Measurements from ENCODE around the gene CDC16.

DNA sequence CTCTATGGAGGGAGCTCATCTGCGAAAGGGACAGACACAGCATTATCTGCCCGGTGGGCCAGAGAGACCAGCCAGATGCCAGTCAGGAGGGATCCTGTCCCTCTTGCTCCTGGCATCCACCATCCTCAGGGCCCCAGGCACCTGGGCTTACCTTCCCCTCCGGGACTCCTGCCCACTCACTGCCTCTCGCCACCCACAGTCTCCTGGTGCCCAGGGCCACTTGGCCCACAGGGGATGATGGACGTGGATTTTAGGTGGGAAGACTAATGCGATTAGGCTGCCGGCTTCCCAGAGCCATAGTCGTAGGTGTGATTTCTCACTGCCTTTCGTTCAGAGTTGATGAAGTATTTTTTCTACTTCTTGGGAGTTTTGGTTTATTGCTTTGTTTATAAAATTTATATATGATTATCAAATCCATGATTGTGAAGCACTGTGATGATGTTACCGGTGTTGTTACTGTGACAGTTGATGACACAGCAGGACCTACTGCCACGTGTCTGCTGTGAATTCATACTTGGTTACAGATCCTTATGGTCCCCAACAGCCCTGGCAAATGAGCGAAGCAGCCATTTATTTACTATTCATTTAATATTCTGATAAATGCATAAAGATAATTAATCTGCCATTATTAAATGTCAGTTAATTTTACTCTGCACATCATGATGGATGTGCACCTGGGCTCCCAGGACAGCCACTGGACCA is 65.1 kb downstream of the CDC16 start:
- TF ChIP-seq, protein P1, sequence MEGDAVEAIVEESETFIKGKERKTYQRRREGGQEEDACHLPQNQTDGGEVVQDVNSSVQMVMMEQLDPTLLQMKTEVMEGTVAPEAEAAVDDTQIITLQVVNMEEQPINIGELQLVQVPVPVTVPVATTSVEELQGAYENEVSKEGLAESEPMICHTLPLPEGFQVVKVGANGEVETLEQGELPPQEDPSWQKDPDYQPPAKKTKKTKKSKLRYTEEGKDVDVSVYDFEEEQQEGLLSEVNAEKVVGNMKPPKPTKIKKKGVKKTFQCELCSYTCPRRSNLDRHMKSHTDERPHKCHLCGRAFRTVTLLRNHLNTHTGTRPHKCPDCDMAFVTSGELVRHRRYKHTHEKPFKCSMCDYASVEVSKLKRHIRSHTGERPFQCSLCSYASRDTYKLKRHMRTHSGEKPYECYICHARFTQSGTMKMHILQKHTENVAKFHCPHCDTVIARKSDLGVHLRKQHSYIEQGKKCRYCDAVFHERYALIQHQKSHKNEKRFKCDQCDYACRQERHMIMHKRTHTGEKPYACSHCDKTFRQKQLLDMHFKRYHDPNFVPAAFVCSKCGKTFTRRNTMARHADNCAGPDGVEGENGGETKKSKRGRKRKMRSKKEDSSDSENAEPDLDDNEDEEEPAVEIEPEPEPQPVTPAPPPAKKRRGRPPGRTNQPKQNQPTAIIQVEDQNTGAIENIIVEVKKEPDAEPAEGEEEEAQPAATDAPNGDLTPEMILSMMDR (conservative IDR thresholded peaks at IDR 0.05; ENCODE audit: low read depth, low read length): no peak
- no peak for TF ChIP-seq EZH2 (IDR thresholded peaks at IDR 0.05; ENCODE audit: borderline replicate concordance, low read depth, low read length, poor library complexity, severe bottlenecking)

All from A673 (cell line).